Measurements from ENCODE around the gene NTM.

- no peak for TF ChIP-seq CTCF (IDR thresholded peaks at IDR 0.05)
- no peak for TF ChIP-seq ATF1 (CRISPR knock-in tag; IDR thresholded peaks at IDR 0.05)
- no peak for TF ChIP-seq FOXJ3 (CRISPR knock-in tag; IDR thresholded peaks at IDR 0.05; ENCODE audit: borderline replicate concordance)
- TF ChIP-seq SP1 (CRISPR knock-in tag; conservative IDR thresholded peaks at IDR 0.05) = no peak
- no peak for TF ChIP-seq MAX (CRISPR knock-in tag; IDR thresholded peaks at IDR 0.05)
- TF ChIP-seq JUN (CRISPR knock-in tag; IDR thresholded peaks at IDR 0.05) = no peak
- no peak for TF ChIP-seq ZNF423 (CRISPR knock-in tag; IDR thresholded peaks at IDR 0.05)
- TF ChIP-seq CREM (CRISPR knock-in tag; IDR thresholded peaks at IDR 0.05) = no peak
- no peak for TF ChIP-seq NR3C1 (CRISPR knock-in tag; conservative IDR thresholded peaks at IDR 0.05; ENCODE audit: low read depth)
- TF ChIP-seq PREB (CRISPR knock-in tag; IDR thresholded peaks at IDR 0.05; ENCODE audit: borderline replicate concordance) = no peak
- no peak for TF ChIP-seq ETV6 (CRISPR knock-in tag; IDR thresholded peaks at IDR 0.05)
- no peak for TF ChIP-seq TEAD4 (CRISPR knock-in tag; IDR thresholded peaks at IDR 0.05)
Measured at GRCh38 chr11:132103021-132103420, 732.6 kb downstream of the NTM start.
